Body of pancreas (tissue), 4 donors: ENCODE measurements around the gene PTPRD. TPM values are rescaled to one million over a fixed set of nuclear protein-coding genes. Genes with fewer than 3 reads are reported as not detected.

Source experiments
- ATAC-seq: fragments of 150-250 bp; one replicate; pipeline ENCODE4 v1.9.1; 2016
- DNase-seq, 4 donors: peaks; one replicate each; pipeline ENCODE4 v3.0.0-alpha.2; 2019
- H3K27ac ChIP-seq, 4 donors: fragments of 200-600 bp; sonication (generic); 1 replicate in 3 of 4; 2 replicates in 1 of 4; pipeline versions ENCODE4 v1.5.1 to v1.6.1; 2016 to 2019; ENCODE audit warnings: mild to moderate bottlenecking in 1 of 4, mixed read lengths in 1 of 4, moderate library complexity in 1 of 4
- H3K27me3 ChIP-seq, 2 donors: fragments of 200-600 bp; sonication (generic); one replicate each; pipeline ENCODE4 v1.6.0; 2016; ENCODE audit warnings: mild to moderate bottlenecking in 1 of 2
- H3K36me3 ChIP-seq, 2 donors: fragments of 200-600 bp; sonication (generic); replicated peaks in 1 of 2; 2 replicates each; pipeline ENCODE4 v1.5.1; 2016; ENCODE audit warnings: low read depth in 2 of 2; ENCODE audit not compliant: insufficient read depth in 1 of 2
- H3K4me1 ChIP-seq: fragments of 200-600 bp; sonication (generic); one replicate; pipeline ENCODE4 v1.6.0; 2016
- H3K4me3 ChIP-seq, 2 donors: fragments of 200-600 bp; sonication (generic); 1 replicate in 1 of 2; 2 replicates in 1 of 2; pipeline ENCODE4 v1.5.1; 2016 to 2019
- H3K9me3 ChIP-seq, 3 donors: fragments of 200-600 bp; sonication (generic); 1 replicate in 2 of 3; 2 replicates in 1 of 3; pipeline ENCODE4 v1.5.1; 2016
- POLR2A ChIP-seq, 3 donors: fragments of 450-650 bp; IDR thresholded peaks; one replicate each; pipeline ENCODE4 v1.6.1; 2016; ENCODE audit warnings: antibody characterized with exemption in 3 of 3, mild to moderate bottlenecking in 2 of 3
- WGBS, 2 donors: methylation state at CpG; one replicate each; pipeline ENCODE4 v1.1.5; 2017; 5-methylcytosine and 5-hydroxymethylcytosine counted together
- intact Hi-C: fragments of 100-400 bp; cut with DNase I; formaldehyde crosslinking; loops from one replicate; pipeline ENCODE4 v1.15.1; 2023
- total RNA-seq, 2 donors: library from RNA; depleted of rRNA; stranded (reverse); fragments of >200 nt; gene quantifications; one replicate each; pipeline ENCODE4 v1.1.0, GENCODE V29; 2016
- TF ChIP-seq, protein P1 (sequence below), 7 experiments: fragments of 450-650 bp in 4 of 7; fragments of 200-600 bp in 3 of 7; sonication (generic) in 3 of 7; IDR thresholded peaks; one replicate each; pipeline ENCODE4 v1.5.1; 2016 to 2019; ENCODE audit warnings: antibody characterized with exemption in 7 of 7

PTPRD gene
- total RNA-seq, 2 donors from 2014 or later = 4.3 to 4.9 TPM

DNA sequence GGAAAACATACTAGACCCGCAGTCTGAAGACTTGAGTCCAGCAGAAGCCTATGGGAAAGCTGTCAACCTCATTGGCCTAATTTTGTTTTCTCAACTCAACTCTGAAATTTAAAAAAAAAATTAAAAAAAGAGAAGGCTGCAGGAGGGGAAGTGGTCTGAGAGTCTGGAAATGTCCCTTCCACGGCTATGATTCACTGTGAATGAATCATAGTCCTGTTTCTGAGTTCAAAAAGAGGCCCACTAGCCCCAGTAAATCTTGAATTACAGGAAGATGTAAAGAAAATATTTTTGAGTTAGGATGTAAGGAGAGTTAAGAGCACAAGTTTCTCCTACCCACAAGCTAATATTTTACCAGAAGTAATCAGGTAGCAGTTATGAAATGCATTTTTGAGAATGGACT, 2247.8 kb downstream of the PTPRD start:
- H3K27me3 ChIP-seq = no peaks in the 10 kb centered on the region
- no peak overlapping the region for H3K27ac ChIP-seq
- H3K4me1 ChIP-seq = peaks cover 14% of the 10 kb centered on the region
- TF ChIP-seq, protein P1, sequence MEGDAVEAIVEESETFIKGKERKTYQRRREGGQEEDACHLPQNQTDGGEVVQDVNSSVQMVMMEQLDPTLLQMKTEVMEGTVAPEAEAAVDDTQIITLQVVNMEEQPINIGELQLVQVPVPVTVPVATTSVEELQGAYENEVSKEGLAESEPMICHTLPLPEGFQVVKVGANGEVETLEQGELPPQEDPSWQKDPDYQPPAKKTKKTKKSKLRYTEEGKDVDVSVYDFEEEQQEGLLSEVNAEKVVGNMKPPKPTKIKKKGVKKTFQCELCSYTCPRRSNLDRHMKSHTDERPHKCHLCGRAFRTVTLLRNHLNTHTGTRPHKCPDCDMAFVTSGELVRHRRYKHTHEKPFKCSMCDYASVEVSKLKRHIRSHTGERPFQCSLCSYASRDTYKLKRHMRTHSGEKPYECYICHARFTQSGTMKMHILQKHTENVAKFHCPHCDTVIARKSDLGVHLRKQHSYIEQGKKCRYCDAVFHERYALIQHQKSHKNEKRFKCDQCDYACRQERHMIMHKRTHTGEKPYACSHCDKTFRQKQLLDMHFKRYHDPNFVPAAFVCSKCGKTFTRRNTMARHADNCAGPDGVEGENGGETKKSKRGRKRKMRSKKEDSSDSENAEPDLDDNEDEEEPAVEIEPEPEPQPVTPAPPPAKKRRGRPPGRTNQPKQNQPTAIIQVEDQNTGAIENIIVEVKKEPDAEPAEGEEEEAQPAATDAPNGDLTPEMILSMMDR (IDR thresholded peaks at IDR 0.05) = no peak
- TF ChIP-seq POLR2A (IDR thresholded peaks at IDR 0.05) = no peak
- DNase-seq (no peak), ATAC-seq (no peak)
- no peaks in the 10 kb centered on the region for H3K9me3 ChIP-seq
- no peak overlapping the region for H3K4me3 ChIP-seq
- intact Hi-C loops = no loop called here
- WGBS, 2 donors = 35 to 91% methylated on average over 2 of the region's 2 CpGs
- no peaks in the 10 kb centered on the region for H3K36me3 ChIP-seq

DNA sequence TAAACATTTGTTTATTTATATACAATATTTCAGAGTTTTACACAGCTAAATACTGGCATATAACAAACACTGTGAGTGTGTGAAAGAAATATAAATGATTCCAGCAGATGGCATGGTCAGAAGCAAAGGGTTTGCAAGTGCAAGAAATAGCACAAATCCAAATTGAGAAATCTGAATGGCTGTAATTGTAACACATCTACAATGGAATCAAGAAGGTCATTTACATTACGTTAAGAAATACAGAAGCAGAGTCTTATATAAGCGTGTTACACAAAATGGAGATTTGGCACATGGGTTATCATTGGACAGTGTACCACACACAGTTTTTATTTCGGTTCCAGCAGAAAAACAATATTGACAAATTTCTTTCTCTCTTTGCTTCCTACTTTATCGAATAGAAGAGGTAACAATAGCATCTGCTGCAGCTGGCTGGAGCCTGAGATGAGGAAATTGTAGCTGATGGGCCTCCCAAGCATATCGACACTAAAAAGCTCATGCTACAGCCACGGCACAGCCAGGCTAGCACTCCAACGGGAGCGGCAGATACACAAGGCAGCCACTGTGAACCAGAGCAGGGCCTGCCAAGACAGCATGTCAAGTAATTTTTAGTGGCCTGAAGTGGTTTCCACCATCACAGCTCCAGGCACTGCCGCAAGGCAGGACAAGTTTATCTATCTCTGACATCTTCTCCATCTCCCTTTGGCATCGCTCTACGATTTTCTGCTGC, 2248.6 kb downstream of the PTPRD start:
- no peak for ATAC-seq
- TF ChIP-seq POLR2A (IDR thresholded peaks at IDR 0.05) = no peak
- TF ChIP-seq, protein P1 (IDR thresholded peaks at IDR 0.05) = no peak
- H3K4me1 ChIP-seq = peaks cover 14% of the 10 kb centered on the region
- no peak overlapping the region for H3K4me3 ChIP-seq
- H3K27me3 ChIP-seq = no peaks in the 10 kb centered on the region
- H3K27ac ChIP-seq = no peak overlapping the region
- DNase-seq = no peak
- WGBS, 2 donors = 92% methylated on average over 11 of the region's 11 CpGs
- intact Hi-C loops = no loop called here
- no peaks in the 10 kb centered on the region for H3K9me3 ChIP-seq
- H3K36me3 ChIP-seq = no peaks in the 10 kb centered on the region

DNA sequence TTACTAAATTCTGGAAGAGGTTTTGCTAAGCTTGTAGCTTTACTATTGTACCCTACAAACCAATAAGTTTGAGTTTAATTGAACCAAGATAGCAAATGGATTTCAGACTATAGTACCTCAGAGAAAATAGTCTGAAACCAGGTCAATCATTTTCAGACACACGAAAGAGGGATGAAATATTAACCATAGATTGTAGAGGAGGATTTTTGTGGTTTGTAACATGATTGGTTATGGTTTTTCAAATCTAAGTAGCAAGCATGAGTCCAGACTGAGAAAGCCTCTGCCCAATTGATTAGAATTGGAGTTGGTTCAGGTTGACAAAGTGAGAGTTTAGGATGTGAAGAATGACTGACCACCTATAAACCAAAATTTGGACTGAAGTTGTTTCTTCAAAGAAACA, 2250.6 kb downstream of the PTPRD start:
- WGBS, 2 donors = 55 to 56% methylated on average over 1 of the region's 1 CpG
- DNase-seq (no peak), ATAC-seq (no peak)
- H3K36me3 ChIP-seq = no peaks in the 10 kb centered on the region
- no peak overlapping the region for H3K4me3 ChIP-seq
- no peak overlapping the region for H3K27ac ChIP-seq
- TF ChIP-seq, protein P1 (IDR thresholded peaks at IDR 0.05) = no peak
- no peak for TF ChIP-seq POLR2A (IDR thresholded peaks at IDR 0.05)
- H3K27me3 ChIP-seq = no peaks in the 10 kb centered on the region
- peaks cover 14% of the 10 kb centered on the region for H3K4me1 ChIP-seq
- intact Hi-C loops = no loop called here
- no peaks in the 10 kb centered on the region for H3K9me3 ChIP-seq

DNA sequence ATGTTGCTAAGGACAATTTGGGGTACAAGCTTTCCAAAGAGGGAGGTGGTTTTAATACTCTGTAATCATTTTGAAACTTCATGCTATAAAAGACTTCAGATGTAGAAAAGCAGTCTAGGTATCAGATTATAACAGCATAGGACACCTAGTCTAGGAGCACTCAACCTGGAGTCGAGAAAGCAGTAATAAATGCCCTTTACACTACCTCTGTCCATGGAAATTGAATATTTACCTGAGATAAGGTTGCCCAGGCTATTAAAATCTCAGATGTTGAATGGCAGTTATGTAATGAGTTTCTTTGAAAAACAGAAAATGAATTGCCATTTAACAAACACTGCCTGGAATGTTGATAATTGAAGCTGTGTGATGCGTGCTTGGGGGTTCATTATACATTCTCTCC, 2251.4 kb downstream of the PTPRD start:
- TF ChIP-seq POLR2A (IDR thresholded peaks at IDR 0.05) = no peak
- TF ChIP-seq, protein P1 (IDR thresholded peaks at IDR 0.05) = no peak
- Histone ChIP-seq H3K36me3 (no peaks in the 10 kb centered on the region), H3K9me3 (no peaks in the 10 kb centered on the region), H3K4me1 (peaks cover 14% of the 10 kb centered on the region), H3K4me3 (no peak overlapping the region), H3K27ac (no peak overlapping the region), H3K27me3 (no peaks in the 10 kb centered on the region)
- intact Hi-C loops = no loop called here
- no peak for ATAC-seq
- WGBS, 2 donors = 20 to 24% methylated on average over 2 of the region's 2 CpGs
- no peak for DNase-seq

DNA sequence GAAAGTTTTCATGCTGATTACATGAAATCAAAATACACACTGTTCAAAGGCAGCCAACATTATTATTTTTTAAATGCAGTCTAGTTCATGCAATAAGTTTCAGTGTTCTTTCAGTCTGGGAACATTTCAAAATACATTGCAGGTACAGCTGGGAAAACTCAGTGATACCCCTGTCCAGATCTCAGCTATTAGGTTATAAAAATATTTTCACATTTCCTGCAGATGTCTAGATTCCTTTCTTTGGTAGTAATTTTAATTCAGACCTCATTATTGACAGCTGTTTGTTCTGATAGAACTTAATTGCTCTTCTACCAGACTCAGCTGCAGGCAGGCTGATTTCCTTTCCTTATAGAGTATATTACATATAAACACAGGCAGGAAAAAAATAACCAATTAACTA, 2256.4 kb downstream of the PTPRD start:
- no peak overlapping the region for H3K27ac ChIP-seq
- H3K9me3 ChIP-seq = no peaks in the 10 kb centered on the region
- H3K27me3 ChIP-seq = no peaks in the 10 kb centered on the region
- DNase-seq = no peak
- intact Hi-C loops = no loop called here
- peaks cover 6% of the 10 kb centered on the region for H3K4me1 ChIP-seq
- no peak for ATAC-seq
- no peak overlapping the region for H3K4me3 ChIP-seq
- no peaks in the 10 kb centered on the region for H3K36me3 ChIP-seq
- no peak for TF ChIP-seq POLR2A (IDR thresholded peaks at IDR 0.05)
- TF ChIP-seq, protein P1 (IDR thresholded peaks at IDR 0.05) = no peak
